SKM-1 treated with dmso at 0.1 percent for 144 hours (cell line): ENCODE results near the gene CASKIN1.

Experiments used
- DNase-seq: peaks from one replicate; lab custom pipeline; 2025; ENCODE audit not compliant: unreplicated experiment; lab: John Stamatoyannopoulos, UW

CASKIN1 gene

DNA sequence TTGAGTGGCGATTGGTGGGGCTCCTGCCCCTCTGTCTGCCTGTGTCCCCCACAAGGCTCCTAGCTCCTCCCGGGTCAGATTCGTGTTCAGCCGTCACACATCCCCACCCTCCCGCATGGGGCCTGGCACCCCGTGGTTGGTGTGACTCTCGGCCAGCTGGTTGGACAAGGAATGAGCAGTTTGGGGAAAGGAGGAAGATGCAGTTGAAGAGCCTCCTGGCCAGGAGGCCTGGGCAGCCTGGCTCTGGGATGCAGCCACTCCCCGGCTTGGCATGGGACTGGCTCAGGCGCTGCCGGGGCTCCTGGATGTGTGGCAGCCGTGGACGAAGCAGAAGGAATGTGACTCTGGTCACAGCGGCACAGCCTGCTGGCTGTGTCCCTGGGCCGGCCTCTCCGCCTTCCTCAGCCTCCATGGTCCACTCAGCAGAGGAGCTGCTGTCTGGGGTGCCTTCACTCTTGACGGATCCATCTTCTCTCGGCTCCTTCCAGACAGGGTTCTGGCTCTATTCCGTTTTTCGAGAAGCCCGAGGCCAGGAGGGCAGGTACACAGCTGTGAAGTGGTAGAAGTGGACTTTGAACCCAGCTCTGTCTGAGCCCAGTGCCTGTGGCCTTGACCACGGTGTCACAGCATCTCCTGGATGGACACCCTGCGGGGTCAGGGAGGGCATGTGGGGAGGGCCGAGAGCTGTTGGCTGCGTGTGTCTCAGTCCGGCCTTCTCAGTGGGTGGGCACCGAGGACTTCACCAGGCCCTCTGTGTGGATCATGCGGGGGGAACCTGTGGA, 38.7 kb downstream of the CASKIN1 start:
- DNase-seq: no peak

DNA sequence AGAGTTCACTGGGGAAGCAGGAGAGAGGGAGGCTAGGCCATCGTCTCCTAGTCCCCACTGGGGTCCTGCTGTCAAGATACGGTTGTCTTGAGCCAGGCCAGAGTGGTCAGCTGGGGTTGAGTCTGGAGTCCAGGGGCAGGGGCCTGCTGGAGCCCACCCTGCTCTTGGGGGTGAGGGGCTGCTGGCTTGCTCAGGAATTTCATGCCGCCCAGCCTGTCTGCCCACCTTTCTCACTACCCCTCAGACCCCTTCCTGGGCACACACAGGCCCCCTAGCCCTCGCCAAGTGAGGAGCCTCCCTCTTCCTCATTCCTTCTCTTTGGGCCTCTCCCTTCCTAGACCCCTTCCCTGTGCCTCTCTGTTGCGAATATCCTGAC, 39.6 kb downstream of the CASKIN1 start:
- no peak for DNase-seq

DNA sequence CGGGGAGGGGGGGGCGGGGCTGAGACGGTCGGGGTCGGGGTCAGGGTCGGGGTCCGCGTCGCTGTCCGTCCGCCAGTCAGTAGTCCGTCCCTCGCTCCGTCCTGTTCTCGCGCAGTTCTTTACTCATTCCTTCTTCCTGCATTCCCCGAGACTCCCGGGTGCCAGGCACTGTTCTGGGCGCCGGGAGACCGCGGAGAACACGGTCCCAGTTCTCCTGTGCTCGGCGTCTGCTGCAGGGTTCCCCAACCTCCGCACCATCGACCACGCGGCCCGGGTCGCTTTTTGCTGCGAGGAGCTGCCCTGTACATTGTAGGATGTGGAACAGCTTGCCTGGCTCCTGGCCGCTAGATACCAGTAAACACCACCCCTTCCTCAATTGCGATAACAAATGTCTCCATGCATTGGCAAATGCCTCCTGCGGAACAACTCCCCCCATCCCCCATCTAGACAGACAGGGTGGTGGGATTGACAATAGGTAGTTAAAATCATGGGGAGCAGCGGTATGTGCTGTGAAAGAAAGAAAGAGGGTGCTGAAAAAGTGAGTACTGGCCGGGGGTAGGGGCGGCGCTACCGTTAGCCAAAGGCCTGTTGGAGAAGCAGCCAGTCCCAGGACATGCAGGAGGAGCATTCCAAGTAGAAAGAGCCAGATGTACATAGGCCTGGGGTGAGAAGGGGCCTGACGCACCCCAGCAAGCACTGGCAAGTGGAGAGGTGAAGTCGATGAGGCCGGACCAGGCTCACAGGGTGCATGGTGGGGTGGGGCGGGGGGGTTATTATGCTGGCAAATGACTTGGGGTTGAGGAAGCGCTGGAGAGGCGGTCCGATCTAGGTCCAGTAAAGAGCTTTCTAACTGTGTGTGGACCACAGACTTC, 40.2 kb downstream of the CASKIN1 start:
- DNase-seq: no peak

DNA sequence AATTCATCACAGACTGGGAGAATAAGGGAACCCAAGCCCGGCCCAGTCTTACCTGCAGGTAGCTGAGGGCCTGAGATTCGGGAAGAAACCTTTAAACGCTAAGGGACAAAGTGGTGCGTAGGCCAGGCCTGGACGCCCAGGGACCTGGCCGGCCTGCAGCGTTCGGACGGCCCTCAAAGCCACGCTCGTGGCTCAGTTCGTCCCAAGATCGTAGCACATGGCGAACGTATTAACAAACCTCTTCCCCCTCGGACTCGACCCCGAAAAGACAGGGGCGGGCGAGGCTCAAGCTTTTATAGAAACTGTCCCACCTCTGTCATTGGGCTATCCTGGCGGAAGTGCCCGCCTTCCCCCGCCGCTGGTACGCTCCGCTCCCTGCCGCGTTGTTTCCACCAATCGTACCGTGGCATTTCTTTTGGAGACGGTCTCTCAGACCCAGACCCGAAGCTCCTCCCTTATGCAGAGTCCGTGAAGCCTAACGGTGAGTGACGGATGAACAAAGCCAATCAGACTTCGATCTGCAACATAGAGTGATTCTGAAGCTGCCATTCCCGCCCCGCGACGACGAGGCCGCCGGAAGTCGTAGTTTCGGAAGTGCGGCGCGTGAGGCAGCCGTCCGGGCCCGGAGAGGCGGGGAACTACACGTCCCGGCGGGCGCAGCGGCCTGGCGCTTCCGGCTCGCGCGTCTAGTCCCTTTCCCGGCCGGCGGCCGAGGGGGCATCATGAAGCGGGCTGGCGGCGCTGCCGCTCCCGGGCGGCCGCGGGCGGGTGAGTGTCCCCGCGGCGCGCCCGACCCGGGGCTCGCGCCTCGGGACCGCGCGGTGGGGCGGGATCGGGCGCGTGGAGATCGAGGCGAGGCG, 41.1 kb downstream of the CASKIN1 start, which contains the start of gene TRAF7:
TRAF7 (plus strand) TSS at position 692 of the 860 bp plus-strand sequence. CDS start 8,139 bp downstream, outside the sequence.
- peak; percentile 99 for DNase-seq

DNA sequence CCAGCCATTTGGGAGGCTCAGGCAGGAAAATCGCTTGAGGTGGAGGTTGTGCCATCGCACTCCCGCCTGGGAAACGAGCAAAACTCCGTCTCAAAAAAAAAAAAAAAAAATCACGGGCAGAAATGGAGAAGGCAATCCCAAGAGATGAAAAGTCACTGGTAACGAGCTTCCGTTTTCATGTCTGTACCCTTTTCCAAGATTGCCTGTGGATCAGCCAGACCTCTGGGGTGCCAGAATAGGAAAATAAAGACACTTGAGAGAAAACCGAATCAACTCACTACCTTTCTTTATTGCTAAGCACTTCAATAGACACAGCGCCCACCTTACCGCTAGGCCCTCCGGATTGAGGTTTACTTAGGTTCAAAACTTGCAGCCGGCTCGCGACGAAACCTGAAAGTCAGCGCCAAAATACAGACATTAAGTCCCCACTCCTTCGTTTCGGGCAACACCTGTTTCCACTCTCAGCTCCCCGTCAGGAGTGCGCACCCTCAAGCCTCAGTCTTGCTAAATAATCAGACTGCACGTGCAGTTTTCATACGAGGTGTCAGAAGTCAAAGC, 41.8 kb downstream of the CASKIN1 start:
- no peak for DNase-seq

DNA sequence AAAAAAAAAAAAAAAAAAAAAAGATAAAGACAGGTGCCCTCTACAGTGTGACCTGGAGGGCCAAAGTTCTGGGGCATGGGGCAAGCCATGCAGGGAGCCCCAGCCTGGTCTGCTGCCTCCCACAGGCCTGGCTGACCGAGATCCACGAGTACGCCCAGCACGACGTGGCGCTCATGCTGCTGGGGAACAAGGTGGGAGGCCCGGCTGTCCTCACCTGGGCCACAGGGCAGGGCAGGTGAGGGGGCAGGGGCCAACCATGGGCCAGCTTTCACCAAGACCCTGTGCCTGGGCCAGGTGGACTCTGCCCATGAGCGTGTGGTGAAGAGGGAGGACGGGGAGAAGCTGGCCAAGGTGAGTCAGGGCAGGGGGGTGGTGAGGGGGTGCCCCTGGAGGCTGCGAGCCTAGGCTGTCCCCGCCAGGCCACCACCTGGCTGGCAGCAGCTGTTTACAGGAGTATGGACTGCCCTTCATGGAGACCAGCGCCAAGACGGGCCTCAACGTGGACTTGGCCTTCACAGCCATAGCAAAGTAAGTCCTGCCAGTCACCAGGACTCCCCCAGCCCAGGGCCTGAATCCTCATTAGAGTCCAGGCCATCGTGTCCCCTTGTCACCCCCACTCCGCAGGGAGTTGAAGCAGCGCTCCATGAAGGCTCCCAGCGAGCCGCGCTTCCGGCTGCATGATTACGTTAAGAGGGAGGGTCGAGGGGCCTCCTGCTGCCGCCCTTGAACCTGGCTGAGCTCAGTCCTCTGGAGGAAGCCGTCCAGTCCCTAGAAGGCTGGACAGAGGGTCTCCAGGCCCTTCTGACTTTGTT, 43.5 kb downstream of the CASKIN1 start:
- no peak for DNase-seq

DNA sequence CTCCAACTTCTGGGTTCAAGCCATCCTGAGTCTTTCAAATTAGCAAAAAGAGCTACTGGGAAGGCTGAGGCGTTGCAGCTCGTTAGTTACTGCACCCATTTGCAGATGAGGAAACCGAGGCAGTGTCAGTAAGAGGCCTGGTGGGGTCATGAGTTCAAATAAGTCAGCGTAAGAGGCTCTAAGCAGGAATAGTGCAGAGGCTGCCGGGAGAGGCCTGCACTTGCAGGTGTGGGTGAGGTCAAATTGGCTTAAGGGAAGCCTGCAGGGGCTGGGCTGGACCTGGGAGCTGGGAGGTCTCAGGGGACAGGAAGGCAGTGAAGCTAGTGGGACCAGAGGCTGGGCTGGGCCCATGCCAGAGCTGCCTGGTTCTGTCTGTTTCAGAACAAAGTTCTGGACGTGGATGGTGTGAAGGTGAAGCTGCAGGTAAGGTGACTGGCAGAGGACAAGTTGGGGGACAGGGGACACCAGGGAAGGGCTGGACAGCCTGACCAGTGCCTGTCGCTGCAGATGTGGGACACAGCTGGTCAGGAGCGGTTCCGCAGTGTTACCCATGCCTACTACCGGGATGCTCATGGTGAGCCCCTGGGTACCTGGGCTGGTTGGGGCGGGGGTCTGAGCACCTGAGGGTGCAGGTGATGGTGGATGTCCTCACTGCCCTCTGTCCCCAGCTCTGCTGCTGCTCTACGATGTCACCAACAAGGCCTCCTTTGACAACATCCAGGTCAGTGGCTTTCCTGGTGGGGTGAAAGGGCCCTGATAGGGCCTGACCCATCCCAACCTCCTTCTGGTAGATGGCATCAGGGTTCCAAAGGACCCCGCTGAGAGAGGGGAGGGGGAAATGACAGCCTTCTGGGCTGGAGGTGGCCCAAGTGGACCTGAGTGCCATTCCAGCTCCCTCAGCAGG, 45.0 kb downstream of the CASKIN1 start:
- DNase-seq: no peak

DNA sequence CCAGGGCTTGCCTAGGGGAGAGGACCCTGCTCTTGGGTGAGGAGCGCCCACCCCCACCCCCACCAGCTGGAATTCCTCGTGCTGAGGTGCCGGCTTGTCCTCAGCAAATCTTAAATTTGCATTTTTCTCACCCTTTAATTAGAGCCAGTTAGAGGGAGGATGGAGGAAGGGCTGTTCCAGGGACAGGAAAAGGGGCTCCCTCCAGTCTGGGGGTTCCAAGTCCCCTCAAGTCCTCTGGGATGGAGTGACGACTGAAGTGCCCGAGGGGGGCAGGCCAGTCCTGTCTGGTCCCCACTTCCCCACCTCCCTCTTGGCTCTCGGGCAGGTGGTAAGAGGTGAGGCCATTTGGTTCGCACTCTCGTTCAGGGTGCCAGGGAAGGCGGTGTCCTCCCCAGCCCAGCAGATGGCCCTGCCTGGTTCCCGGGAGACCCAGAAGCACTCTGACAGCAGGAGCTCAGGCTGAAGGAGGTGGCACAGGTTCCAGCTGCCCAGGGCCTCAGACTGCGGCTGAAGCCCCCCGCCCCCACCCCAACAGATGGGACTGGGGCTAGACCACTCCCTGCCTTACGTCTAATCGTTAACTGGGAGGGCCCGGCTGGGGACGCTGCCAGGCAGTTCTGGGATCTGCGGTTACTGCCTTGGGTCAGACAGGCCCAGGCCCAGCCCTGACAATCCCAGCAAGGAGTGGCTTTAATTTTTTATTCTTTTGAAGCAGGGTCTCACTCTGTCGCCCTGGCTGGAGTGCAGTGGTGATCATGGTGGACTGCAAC, 45.8 kb downstream of the CASKIN1 start:
- no peak for DNase-seq

DNA sequence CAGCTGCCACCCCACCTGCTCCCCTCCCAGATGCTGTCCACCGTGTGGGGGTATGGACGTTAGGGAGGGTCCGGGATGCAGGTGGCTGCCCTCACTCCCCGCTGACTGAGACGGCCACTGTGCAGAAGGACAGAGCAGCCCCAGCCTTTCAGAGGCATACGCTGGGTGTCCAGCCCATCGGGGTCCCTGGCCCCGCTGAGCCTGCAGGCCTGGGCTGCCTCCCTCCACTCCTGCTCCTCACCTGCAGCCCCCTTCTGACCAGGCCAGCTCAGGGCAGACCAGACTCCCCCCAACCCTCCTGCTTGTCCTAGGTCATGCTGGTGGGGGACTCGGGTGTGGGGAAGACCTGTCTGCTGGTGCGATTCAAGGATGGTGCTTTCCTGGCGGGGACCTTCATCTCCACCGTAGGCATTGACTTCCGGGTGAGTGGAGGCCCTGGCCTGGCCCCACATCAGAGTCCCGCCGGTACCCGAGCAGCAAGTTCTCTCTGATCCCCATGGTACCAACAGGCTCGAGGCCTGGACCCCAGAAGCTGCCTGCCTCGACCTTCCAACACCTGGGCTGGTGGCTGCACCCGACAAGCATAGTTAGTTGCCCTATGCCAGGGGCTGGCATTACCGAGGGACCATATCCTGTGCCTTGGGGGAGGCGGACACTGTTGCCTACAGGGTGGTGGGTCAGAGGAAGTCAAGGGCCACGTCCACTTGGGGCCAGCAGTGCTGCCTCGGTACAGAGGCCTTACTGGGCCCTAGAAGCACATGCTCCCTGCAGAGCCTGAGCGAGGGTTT, 46.6 kb downstream of the CASKIN1 start:
- no peak for DNase-seq

DNA sequence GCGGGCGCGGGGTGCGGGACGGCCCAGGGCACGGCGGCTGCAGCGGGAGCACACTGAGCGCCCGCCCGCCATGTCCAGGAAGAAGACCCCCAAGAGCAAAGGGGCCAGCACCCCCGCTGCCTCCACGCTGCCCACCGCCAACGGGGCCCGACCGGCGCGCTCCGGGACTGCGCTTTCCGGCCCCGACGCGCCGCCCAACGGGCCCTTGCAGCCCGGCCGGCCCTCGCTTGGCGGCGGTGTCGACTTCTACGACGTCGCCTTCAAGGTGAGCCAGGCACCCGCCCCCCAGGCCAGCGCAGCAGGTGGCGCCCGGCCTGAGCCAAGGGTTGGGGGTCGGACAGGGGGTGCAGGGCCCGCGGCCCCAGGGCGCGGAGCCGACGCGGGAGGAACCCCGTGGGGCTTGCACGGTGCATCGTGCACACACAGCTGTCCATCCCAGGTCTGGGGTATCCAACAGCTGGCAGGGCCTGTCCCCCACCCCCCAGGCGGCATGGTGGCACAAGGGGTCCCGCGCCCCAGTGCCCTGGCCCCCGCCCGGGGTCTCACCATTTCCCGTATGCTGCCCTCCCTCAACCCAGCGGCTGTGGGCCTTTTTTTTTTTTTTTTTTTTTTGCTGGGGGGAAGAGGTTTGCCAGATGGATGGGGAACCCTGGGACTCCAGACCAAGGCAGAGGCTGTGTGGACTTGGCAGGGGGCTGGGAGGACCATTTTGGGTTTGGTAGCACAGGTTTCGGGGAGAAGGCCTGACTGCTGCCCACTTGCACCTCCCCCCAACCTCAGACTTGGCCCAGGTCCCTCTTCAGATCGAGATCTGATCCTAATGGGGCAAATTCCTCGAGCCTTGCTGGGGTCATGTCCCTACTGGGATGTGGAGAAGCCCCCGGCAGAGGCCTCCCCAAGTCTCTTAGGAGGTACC, 47.4 kb downstream of the CASKIN1 start:
- no peak for DNase-seq

DNA sequence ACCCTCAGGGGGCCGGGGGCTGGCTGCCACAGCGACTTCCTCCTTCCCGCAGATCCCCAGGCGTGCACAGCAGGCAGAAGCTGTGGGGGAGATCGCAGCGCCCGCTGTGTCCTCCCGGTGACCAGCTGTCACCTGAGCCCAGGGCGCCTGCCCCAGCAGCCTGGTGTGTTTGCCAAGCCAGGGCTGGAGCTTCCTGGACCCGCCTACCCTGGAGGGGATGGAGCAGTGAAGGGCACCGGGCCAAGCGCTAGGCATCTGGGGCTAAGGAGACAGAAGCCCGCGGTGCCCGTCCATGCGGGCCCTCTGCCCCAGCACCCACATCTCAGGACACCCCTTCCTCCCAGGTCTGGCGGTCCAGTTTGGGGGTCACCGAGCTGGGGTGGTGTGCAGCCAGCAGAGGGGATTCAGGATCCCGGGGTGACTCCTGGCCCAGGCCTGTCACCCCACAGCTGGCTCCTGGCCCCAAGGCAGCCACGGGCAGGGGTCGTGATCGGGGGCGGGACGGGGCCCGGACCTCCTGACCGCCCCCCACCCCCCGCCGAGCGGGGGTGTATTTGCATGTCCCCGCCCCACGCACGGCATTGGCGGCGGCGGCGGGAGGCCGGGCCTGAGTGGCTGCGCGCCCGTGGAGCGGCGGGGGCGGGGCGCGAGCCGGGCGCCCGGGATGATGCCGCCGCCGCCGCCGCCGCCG, 48.3 kb downstream of the CASKIN1 start, which contains the start of gene RAB26:
RAB26 (plus strand) TSS at position 645 of the 691 bp plus-strand sequence. CDS start 159 bp downstream, outside the sequence.
- peak; percentile 25 for DNase-seq

DNA sequence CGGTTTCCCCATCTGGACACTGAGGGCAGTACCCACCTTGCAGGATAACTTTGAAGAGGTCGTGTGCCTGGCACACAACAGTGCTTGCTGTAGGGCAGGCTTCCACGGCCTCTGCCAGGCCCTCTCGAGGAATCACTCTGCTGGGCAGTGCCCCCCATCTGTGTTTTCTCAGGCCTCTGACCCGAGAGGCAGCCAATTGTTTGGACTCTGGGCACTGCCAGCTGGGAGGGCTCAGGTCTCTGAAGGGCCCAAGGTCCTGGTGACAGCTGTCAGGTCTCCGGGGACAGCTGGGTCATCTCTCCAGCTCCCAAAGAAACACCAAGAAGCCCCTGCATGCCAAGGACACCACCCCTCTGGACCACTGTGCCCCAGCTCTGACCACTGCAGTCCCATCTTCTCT, 49.0 kb downstream of the CASKIN1 start:
- no peak for DNase-seq

DNA sequence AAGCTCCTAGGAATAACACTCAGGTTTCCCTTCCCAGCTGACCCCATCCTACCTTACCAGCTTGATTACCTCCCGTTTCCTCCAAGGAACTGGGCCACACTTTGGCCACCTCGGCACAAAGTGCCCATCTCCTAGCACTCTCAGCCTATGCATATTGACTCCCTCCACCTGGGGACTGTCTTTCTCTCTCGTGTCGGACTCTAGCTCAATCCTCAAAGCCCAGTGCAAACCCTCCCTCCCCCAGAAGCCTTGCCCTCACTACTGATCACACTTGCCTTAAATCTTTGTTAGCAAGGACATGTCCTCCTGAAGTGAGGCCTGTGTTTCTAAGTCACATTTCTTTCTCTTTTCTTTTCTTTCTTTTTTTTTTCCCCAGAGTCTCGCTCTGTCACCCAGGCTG, 50.6 kb downstream of the CASKIN1 start:
- DNase-seq: no peak

DNA sequence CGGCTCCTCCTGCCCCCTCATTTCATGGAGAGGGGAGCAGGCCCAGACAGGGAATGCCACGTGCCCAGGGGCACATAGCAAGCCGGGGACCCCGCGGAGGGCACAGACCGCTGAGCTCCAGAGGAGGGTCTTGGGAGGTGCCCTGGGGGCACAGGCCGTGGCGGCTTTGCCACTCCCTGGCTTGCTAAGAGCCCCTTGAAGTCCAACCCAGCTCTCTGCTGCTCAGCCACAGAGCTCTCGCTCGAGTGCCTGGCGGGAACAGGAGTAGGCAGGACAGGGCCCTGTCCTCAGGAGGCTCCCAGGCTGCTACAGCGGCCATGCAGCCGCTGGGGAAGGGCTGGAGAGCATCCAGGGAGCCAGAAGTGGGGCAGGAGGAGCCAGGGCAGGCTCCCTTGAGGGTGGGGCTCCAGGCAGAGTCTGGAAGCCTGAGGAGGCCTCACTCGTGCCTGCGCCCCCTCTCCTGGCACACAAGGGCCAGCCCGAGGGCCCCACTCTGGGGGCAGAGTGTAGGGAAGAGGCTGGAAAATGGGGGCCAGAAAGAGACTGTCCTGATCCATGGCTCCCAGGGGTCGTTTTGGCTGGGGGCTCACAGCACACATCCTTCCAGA, 52.4 kb downstream of the CASKIN1 start:
- no peak for DNase-seq
